ENCODE data around the gene DKK3.

DKK3 gene

GRCh38 chr11:12009617-12010321, 1.3 kb upstream of the DKK3 start:
- ATAC-seq (ENCODE audit: low read depth), result no peak
- Histone ChIP-seq H3K27ac (ENCODE audit: poor library complexity, severe bottlenecking) (peak overlapping the region; percentile 63), H3K36me3 (ENCODE audit: low read depth) (peaks cover 4% of the 10 kb centered on the region), H3K27me3 (ENCODE audit: insufficient read depth, poor library complexity, severe bottlenecking) (no peaks in the 10 kb centered on the region), H3K9me3 (ENCODE audit: severe bottlenecking) (no peaks in the 10 kb centered on the region), H3K4me3 (ENCODE audit: severe bottlenecking) (peak overlapping the region; percentile 60), H3K4me1 (ENCODE audit: insufficient read depth, poor library complexity, severe bottlenecking) (peaks cover 30% of the 10 kb centered on the region)
- DNase-seq (ENCODE audit: low spot score), result no peak
- no peak for TF ChIP-seq CTCF (IDR thresholded peaks at IDR 0.05; ENCODE audit: poor library complexity, severe bottlenecking)

DNA sequence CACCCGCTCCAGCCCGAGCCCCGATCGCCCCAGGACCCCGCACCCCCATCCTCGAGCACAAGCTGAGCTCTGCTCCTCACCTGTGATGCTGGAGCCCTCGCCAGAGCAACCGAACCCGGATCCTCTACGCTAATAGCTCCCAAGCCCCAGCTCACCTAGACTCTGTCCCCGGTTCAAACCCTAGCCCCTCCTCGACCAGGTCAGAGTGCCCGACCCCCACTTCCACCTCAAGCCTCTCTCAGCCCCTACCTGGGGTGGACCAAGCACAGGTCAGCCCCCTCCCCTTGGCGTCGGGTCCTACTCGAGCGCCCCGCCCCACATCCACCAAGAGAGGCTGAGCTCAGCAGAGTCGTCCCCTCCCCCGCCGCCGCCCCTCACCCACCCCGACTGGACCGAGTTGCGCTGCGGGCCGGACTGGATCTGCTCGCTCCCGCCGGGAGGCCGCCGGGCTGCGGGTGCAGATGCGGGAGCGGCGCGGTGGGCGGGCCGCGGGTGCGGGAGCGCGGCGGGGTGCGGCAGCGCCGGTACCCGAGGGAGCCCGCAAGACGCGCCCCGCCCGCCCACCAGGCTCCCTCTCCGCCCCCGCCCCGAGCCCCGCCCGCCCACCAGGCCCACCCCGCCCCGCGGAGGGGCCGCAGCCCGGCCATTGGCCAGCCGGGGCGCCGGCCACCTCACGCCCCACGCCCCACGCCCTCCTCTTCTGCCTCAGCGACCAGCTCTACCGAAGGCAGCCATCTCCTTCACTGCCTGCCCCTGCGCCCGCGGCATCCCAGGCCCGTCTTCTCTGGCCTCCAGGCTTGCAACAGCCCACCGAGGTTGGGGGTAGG, 577 bp upstream of the DKK3 start:
- H3K27me3 ChIP-seq (ENCODE audit: insufficient read depth, poor library complexity, severe bottlenecking), result no peaks in the 10 kb centered on the region
- peaks cover 30% of the 10 kb centered on the region for H3K4me1 ChIP-seq (ENCODE audit: insufficient read depth, poor library complexity, severe bottlenecking)
- TF ChIP-seq CTCF (IDR thresholded peaks at IDR 0.05; ENCODE audit: poor library complexity, severe bottlenecking), result no peak
- peak overlapping the region; percentile 63 for H3K27ac ChIP-seq (ENCODE audit: poor library complexity, severe bottlenecking)
- DNase-seq (ENCODE audit: low spot score) (no peak), ATAC-seq (ENCODE audit: low read depth) (peak; percentile 72)
- peaks cover 4% of the 10 kb centered on the region for H3K36me3 ChIP-seq (ENCODE audit: low read depth)
- H3K4me3 ChIP-seq (ENCODE audit: severe bottlenecking), result peak overlapping the region; percentile 60
- no peaks in the 10 kb centered on the region for H3K9me3 ChIP-seq (ENCODE audit: severe bottlenecking)

GRCh38 chr11:12007230-12007593, 1.2 kb downstream of the DKK3 start:
- H3K27ac ChIP-seq (ENCODE audit: poor library complexity, severe bottlenecking), result peak overlapping the region; percentile 63
- H3K36me3 ChIP-seq (ENCODE audit: low read depth), result peaks cover 7% of the 10 kb centered on the region
- H3K27me3 ChIP-seq (ENCODE audit: insufficient read depth, poor library complexity, severe bottlenecking), result no peaks in the 10 kb centered on the region
- DNase-seq (ENCODE audit: low spot score) (no peak), ATAC-seq (ENCODE audit: low read depth) (no peak)
- H3K4me1 ChIP-seq (ENCODE audit: insufficient read depth, poor library complexity, severe bottlenecking), result peaks cover 30% of the 10 kb centered on the region
- TF ChIP-seq CTCF (IDR thresholded peaks at IDR 0.05; ENCODE audit: poor library complexity, severe bottlenecking), result no peak
- no peaks in the 10 kb centered on the region for H3K9me3 ChIP-seq (ENCODE audit: severe bottlenecking)
- H3K4me3 ChIP-seq (ENCODE audit: severe bottlenecking), result no peak overlapping the region

DNA sequence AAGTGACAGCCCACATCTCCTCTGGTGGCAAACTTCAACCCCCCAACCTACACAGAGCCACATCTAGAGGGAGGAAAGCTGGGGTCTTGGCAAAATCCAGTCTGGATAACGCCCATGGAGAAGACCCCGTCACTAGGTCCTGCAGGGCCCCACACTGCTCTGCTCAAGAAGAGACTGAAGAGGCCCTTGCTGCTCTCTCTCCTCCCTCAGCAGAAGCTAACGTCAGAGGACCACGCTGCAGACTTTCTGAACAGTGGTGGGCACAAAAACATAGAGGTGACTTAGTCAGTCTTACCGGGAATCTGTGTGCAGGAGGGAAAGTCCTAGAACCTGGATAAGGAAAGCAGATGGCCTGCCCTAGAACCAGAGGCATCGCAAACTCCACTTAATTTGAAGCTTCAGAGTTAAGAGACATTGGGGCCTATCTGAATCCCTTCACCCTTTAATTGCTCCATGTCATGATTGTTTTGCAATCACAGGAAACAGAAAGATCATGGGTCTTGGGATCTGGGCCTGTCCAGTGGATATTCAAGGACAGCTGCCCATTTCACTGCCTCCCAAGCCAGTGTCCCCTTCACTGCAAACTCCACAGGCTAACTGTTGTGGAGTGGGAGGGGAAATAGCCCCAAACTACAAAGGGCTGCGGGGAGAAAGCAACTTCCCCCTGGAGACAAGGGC, 1.7 kb downstream of the DKK3 start:
- ATAC-seq (ENCODE audit: low read depth), result no peak
- peak overlapping the region; percentile 63 for H3K27ac ChIP-seq (ENCODE audit: poor library complexity, severe bottlenecking)
- H3K9me3 ChIP-seq (ENCODE audit: severe bottlenecking), result no peaks in the 10 kb centered on the region
- no peak overlapping the region for H3K4me3 ChIP-seq (ENCODE audit: severe bottlenecking)
- peaks cover 30% of the 10 kb centered on the region for H3K4me1 ChIP-seq (ENCODE audit: insufficient read depth, poor library complexity, severe bottlenecking)
- DNase-seq (ENCODE audit: low spot score), result no peak
- peaks cover 13% of the 10 kb centered on the region for H3K36me3 ChIP-seq (ENCODE audit: low read depth)
- no peak for TF ChIP-seq CTCF (IDR thresholded peaks at IDR 0.05; ENCODE audit: poor library complexity, severe bottlenecking)
- no peaks in the 10 kb centered on the region for H3K27me3 ChIP-seq (ENCODE audit: insufficient read depth, poor library complexity, severe bottlenecking)

Measured in RWPE2 (cell line).